Activated CD4-positive, alpha-beta T cell treated with anti-CD3 and anti-CD28 coated beads for 48 hours (primary cell): Measurements from ENCODE around the gene TAF3.

Experiments
- DNase-seq: peaks from one replicate; pipeline ENCODE4 v3.0.0-alpha.2; 2020

Gene TAF3

DNA sequence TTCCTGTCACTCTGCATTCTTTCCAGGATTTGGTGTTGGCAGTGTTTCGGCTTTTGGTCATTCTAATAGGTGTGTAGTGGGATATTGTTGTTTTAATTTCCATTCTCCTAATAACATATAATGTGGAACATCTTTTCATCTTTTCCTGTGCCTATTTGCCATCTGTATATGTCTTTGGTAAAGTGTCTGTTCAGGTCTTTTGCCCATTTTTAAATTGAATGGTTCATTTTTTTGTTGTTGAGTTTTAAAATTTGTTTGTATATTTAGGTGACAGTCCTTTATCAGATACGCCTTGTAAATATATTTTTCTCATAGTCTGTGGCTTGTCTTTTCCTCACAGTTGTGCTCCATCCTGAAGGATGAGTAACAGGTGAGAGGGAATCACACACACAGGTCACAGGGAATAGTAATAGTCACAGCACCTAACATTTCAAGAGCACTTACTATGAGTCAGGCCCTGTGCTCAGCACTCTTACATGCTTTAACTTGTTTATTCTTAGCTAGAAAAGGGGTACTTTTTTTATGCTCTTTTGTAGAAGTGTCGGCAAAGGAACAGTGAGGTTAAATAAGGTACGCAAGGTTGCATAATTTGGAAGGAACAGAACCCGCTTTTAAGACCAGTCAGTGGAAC is 119.1 kb downstream of the TAF3 start:
- no peak for DNase-seq

- DNase-seq, result no peak
Measured at GRCh38 chr10:7941576-7941975, 123.3 kb downstream of the TAF3 start.

DNA sequence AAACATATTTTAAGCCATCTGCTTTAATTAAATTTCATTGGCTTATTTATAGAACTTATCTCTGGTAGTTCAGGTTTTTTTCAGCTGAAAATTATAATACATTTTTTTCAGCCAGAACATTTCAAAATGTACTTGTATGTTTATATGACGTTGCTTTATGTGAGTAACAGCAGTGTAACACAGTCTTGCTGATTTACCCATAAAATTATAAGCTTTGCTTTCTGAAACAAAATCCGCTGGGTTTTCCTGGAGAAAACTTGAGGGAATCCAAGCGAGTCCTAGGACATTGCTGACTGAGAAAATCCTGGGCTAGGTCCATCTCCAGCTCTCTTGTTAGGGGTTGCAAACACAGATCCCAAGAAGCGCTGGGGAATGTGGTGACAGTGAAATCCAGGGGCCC is 124.0 kb downstream of the TAF3 start:
- DNase-seq, result no peak

GRCh38 chr10:7942859-7943258 is 124.6 kb downstream of the TAF3 start:
- no peak for DNase-seq

DNA sequence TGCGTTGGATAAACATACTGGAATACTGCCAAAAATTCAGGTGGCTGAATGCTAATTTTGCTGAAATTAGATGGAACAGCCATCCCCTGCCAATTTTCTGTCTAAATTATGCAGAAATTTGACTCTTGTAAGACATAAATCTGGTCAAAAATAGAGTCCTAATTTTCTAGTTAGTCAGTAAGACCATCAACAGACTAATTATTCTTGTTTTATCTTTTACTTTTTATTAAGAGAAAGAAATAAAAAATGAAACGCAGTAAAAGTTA is 125.8 kb downstream of the TAF3 start:
- DNase-seq, result no peak

GRCh38 chr10:7944537-7944936 is 126.2 kb downstream of the TAF3 start:
- DNase-seq, result no peak

GRCh38 chr10:7945034-7945433 is 126.7 kb downstream of the TAF3 start:
- DNase-seq, result no peak

GRCh38 chr10:7945469-7946187 is 127.3 kb downstream of the TAF3 start:
- DNase-seq, result no peak

- DNase-seq, result no peak
Measured at GRCh38 chr10:7948371-7949000, 130.2 kb downstream of the TAF3 start.

DNA sequence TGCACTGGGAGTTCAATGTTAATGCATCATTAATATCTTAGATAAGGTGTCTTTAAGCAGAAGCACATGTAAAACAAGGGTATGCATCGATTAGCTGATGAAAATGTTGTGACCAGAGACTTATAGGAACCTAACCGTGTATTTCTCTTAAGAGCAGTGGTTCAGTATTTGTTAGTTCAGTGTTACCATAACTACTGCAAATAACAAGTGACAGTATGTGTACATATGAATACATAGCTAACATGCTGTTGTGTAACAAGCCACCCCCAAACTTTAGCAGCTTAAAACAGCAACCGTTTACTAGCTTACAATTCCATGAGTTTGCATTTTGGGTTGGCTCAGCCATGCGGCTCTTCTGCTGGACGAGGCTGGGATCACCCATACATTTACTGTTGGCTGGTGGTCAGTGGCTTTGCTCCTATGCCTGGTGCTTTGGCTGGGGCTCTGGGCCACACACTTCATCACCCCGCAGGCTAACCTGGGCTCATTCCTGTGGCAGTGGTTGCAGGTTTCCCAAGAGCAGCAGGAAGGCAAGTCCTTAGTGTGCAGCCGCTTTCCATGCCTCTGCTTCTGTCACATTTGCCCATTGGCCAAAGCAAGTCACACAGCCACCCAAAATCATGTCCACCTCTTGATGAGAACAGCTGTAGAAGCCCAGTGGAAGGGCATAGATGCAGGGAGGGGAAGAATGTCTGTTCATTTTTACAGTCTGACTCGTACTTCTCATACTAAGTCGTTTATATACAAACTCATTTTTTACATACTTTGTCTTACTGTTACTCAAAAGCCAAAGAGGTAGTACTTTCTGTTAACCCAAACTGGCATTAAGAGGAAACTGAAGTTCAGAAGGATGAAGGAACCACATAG is 132.9 kb downstream of the TAF3 start:
- DNase-seq, result no peak

GRCh38 chr10:7952266-7952665 is 134.0 kb downstream of the TAF3 start:
- DNase-seq, result no peak

DNA sequence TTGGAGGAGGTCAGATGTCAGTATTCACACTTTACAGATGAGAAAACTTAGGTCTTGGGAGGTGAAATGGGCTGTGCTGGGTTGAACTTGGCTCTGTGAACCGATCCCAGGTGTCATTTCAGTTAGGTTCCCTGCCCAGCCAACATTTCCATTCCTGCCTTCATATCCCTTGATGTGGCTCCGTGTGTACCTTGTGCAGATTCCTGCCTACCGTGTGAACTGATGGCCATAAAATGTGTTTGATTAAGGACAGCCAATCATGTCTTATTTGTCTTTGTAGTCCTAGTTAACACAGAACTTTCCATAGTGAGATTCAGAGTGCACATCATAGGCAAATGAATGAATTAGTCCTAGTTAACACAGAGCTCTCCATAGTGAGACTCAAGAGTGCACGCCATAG is 135.1 kb downstream of the TAF3 start:
- DNase-seq, result no peak

GRCh38 chr10:7955446-7955845 is 137.1 kb downstream of the TAF3 start:
- no peak for DNase-seq

DNA sequence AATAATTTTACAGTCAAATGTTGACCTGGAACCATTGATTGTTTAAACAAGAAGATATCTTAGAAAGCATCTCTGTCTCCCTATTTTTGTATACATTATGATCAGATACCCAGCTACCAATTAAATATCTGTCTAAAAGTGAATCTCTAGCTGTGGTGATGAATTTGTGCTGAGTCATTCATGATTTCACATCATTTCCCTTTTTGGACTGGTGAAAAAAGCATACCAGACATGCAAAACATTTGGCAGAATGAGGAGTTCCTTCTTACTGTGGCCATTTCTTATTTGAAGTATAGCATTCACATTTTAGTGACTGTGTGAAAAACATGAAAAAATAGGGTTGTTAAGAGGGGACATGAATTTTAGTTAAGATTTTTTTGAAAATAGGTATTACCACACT is 138.2 kb downstream of the TAF3 start:
- DNase-seq, result no peak

DNA sequence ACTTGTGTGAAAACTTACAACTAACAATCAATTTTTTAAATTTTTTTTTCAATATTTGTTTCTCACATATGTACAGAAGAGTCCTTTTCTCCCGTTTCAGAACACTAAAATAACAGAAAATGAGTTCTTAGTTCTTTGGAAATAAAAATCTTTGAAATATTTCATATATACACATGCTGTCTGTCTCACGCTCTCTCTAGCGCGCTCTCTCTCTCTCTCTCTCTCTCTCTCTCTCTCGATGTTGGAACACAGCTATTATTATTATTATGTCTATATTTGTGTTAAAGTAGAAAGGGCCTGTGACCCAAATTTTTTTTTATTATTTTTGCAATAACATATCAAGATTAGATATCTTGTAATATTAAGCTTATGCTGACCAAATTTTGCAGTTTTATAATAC is 139.3 kb downstream of the TAF3 start:
- no peak for DNase-seq

GRCh38 chr10:7958442-7958841 is 140.1 kb downstream of the TAF3 start:
- no peak for DNase-seq

DNA sequence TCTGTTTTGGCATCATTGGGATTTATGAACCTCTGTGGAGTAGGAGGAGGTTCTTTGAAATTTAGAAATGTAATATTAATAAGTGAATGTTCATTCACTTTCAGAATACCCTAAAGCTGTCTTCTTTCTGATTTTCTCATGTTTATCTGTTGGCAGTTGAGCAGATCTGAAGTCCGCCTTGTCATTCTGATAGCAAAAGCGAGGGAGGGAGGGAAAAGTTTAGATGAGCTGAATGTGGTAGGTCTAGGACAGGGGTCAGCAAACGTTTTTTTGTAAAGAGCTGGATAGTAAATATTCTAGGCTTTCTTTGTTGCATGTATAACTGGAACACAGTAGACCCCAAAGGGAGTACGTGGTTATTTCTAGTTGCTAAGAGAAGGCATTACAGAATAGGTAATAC is 141.8 kb downstream of the TAF3 start:
- DNase-seq, result no peak

- DNase-seq, result no peak
Measured at GRCh38 chr10:7962592-7962991, 144.3 kb downstream of the TAF3 start.

- DNase-seq, result no peak
Measured at GRCh38 chr10:7965457-7965856, 147.2 kb downstream of the TAF3 start.

- no peak for DNase-seq
Measured at GRCh38 chr10:7967035-7967434, 148.7 kb downstream of the TAF3 start.

- no peak for DNase-seq
Measured at GRCh38 chr10:7968510-7969112, 150.3 kb downstream of the TAF3 start.

DNA sequence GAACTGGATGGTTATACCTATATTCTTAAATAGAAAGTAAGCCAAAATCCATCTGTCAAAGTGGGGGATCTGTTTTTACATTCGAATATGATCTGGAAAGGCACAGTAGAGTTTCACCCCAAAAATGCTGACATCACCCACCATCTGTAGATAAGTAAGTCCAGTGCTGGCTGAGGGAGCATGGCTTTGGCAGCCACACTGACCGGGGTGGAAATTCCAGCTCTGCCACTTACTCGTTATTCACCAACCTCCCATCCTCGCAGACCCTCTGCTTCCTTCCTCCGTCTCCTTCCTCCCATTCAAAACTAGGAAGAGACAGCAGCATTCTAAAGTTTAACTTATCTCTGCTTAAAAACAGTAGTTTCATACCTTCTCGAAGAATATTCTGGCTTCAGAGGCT is 151.3 kb downstream of the TAF3 start:
- no peak for DNase-seq

- no peak for DNase-seq
Measured at GRCh38 chr10:7971949-7972348, 153.6 kb downstream of the TAF3 start.
